Measurements from ENCODE around the gene EGLN3. TPM values are rescaled to one million over a fixed set of nuclear protein-coding genes. Genes with fewer than 3 reads are reported as not detected.

The EGLN3 gene
- total RNA-seq, 6 experiments from 2014 or later = 1.9 to 25.4 (median 2.1) TPM

GRCh38 chr14:33876274-33876673 lies 74.6 kb downstream of the EGLN3 start:
- H3K36me3 ChIP-seq = no peaks in the 10 kb centered on the region
- 94% methylated on average over 2 of the region's 2 CpGs for WGBS (ENCODE audit: insufficient coverage, low coverage, low lambda C conversion rate, missing lambda C conversion rate)
- H3K9me3 ChIP-seq = peaks cover 0 to 2% (median 0%) of the 10 kb centered on the region in 4 donors
- no peak overlapping the region for H3K27ac ChIP-seq
- no peaks in the 10 kb centered on the region for H3K4me1 ChIP-seq
- ATAC-seq = no peak
- H3K27me3 ChIP-seq = no peaks in the 10 kb centered on the region
- no peak overlapping the region for H3K4me3 ChIP-seq
- DNase-seq = no peak
- intact Hi-C loops (cut with DNase I) = no loop called here
- TF ChIP-seq POLR2A (IDR thresholded peaks at IDR 0.05) = no peak
- TF ChIP-seq CTCF (IDR thresholded peaks at IDR 0.05) = no peak

Data from right lobe of liver (tissue), 6 donors.